Pancreas (tissue), 10 donors: ENCODE measurements around the gene STAT5B. TPM values are rescaled to one million over a fixed set of nuclear protein-coding genes. Genes with fewer than 3 reads are reported as not detected.

Experiments
- ATAC-seq, 4 donors: fragments of 200-7000 bp; cut with Tn5 transposase; one replicate each; pipeline versions ENCODE4 v1.8.0 to v1.9.1; 2020; ENCODE audit warnings: mild to moderate bottlenecking in 4 of 4, moderate library complexity in 4 of 4
- DNase-seq, 6 donors: peaks; one replicate each; pipeline ENCODE4 v3.0.0-alpha.2; 2020
- FAIRE-seq: peaks from 2 replicates; lab custom pipeline; 2012; peaks lifted over from hg19 to GRCh38; lab: Jason Lieb, UNC
- H3K27ac ChIP-seq, 4 donors: fragments of 200-600 bp; sonication (generic); 1 replicate in 3 of 4; 2 replicates in 1 of 4; pipeline versions ENCODE4 v1.5.0 to v1.8.0; 2020
- H3K27me3 ChIP-seq, 4 donors: fragments of 200-600 bp; one replicate each; pipeline ENCODE4 v1.8.0; 2021
- H3K36me3 ChIP-seq, 3 donors: fragments of 200-600 bp; sonication (generic) in 1 of 3; one replicate each; pipeline versions ENCODE4 v1.5.0 to v1.8.0; 2020 to 2021
- H3K4me1 ChIP-seq, 3 donors: fragments of 200-600 bp; one replicate each; pipeline ENCODE4 v1.8.0; 2021
- H3K4me3 ChIP-seq, 4 donors: fragments of 200-600 bp; sonication (generic) in 2 of 4; one replicate each; pipeline versions ENCODE4 v1.5.0 to v1.8.0; 2020 to 2021
- H3K9me3 ChIP-seq, 4 donors: fragments of 200-600 bp; one replicate each; pipeline ENCODE4 v1.8.0; 2021
- whole genome bisulfite sequencing, 2 donors: extraction: QIAGEN DNeasy Blood & Tissue Kit; methylation state at CpG; one replicate each; pipeline ENCODE4 v1.1.7; 2013; 5-methylcytosine and 5-hydroxymethylcytosine counted together
- intact Hi-C, 3 donors: fragments of 100-400 bp; cut with DNase I; formaldehyde crosslinking; loops; one replicate each; pipeline versions ENCODE4 v1.11.1 to v1.14.2; 2022
- polyA plus RNA-seq, 2 donors: library from polyadenylated mRNA; stranded (reverse); fragments of 200-250 nt; gene quantifications; one replicate each; pipeline ENCODE4 v1.2.3, GENCODE V29; 2013
- total RNA-seq, 6 donors: library from RNA; stranded (reverse); fragmentation: NEBNext Ultra II Directional in 4 of 6; extraction: Animal tissue kit (Norgen Biotek cat#: 25700) in 4 of 6; gene quantifications; one replicate each; pipeline versions ENCODE4 v1.2.1 to v1.2.4, GENCODE V29; 2021 to 2023
- TF ChIP-seq, protein P1 (sequence below), 4 donors: fragments of 200-600 bp; sonication (generic) in 3 of 4; IDR thresholded peaks; one replicate each; pipeline versions ENCODE4 v1.5.0 to v1.8.0; 2021; ENCODE audit warnings: antibody characterized with exemption in 4 of 4
- donor health status: healthy with polysubstance abuse.
- donor health status: DM: no; HTN: no; CAD: no; lungs with moderate emphysema.
- donor health status: DM: no; HTN: no; CAD: no.
- donor health status: control.
- donor health status: control.
- donor health status: Bipolar disorder and iron deficiency.
- donor health status: DM: yes; HTN: yes; CAD: no.
- donor health status: DM: no; HTN: no; CAD: no.
- donor health status: DM: no; HTN: no; CAD: no.
- donor health status: DM: yes; HTN: yes; CAD: no.

STAT5B gene
- total and polyA plus RNA-seq, 8 donors = 17.9 to 27.5 (median 24.1) TPM

DNA sequence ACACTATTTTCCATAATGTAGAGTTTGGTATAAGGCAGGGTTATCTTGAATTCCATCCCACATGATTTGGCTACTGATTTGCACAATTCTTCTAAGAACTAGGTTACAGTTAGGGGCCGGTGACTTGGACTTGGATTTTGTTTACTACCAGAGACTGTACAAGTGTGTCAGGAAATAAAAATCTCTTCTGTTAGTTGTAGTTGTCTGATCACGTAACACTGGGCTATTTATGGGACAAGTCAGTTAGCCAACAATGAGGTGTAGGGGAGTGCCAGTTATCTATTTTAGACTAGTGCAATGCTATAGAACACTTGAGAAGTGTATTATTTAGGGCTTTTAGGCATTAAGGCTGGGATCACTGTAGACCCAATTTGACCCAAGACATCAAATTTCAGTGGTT, 42.2 kb downstream of the STAT5B start:
- Histone ChIP-seq H3K9me3 (no peaks in the 10 kb centered on the region), H3K36me3 (no peaks in the 10 kb centered on the region), H3K27ac (no peak overlapping the region), H3K4me1 (no peaks in the 10 kb centered on the region), H3K4me3 (no peak overlapping the region), H3K27me3 (no peaks in the 10 kb centered on the region)
- intact Hi-C loops = loop anchor here in 1 of 3 donors (2.0 kb wide), 1 partner anchor 43 kb away; no protein-coding TSS in a partner anchor
- ATAC-seq (no peak), DNase-seq (no peak), FAIRE-seq (no peak)
- 84 to 88% methylated on average over 2 of the region's 2 CpGs for WGBS, 2 donors
- TF ChIP-seq, protein P1, sequence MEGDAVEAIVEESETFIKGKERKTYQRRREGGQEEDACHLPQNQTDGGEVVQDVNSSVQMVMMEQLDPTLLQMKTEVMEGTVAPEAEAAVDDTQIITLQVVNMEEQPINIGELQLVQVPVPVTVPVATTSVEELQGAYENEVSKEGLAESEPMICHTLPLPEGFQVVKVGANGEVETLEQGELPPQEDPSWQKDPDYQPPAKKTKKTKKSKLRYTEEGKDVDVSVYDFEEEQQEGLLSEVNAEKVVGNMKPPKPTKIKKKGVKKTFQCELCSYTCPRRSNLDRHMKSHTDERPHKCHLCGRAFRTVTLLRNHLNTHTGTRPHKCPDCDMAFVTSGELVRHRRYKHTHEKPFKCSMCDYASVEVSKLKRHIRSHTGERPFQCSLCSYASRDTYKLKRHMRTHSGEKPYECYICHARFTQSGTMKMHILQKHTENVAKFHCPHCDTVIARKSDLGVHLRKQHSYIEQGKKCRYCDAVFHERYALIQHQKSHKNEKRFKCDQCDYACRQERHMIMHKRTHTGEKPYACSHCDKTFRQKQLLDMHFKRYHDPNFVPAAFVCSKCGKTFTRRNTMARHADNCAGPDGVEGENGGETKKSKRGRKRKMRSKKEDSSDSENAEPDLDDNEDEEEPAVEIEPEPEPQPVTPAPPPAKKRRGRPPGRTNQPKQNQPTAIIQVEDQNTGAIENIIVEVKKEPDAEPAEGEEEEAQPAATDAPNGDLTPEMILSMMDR (IDR thresholded peaks at IDR 0.05) = no peak

DNA sequence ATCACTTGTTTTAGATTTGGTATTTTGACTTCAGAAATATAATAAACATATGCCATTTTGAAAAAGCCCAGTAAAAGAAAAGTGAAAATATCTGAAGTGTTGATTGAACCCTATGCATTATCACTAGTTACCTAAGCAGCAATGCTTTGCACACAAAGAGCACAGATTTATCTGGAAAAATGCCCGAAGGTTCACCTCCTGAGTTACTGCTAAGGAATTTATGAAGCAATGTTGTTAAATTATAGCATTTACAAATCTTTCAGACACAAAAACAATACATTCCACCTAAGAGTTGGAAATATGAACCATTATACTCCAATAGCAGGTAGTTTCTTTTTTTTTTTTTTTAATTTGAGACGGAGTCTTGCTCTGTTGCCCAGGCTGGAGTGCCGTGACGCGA, 43.0 kb downstream of the STAT5B start:
- no peak overlapping the region for H3K4me3 ChIP-seq
- ATAC-seq (no peak), DNase-seq (no peak), FAIRE-seq (no peak)
- 88 to 95% methylated on average over 5 of the region's 5 CpGs for WGBS, 2 donors
- H3K27ac ChIP-seq = no peak overlapping the region
- no peaks in the 10 kb centered on the region for H3K4me1 ChIP-seq
- intact Hi-C loops = no loop called here
- H3K36me3 ChIP-seq = no peaks in the 10 kb centered on the region
- TF ChIP-seq, protein P1 (IDR thresholded peaks at IDR 0.05) = no peak
- H3K27me3 ChIP-seq = no peaks in the 10 kb centered on the region
- H3K9me3 ChIP-seq = no peaks in the 10 kb centered on the region

DNA sequence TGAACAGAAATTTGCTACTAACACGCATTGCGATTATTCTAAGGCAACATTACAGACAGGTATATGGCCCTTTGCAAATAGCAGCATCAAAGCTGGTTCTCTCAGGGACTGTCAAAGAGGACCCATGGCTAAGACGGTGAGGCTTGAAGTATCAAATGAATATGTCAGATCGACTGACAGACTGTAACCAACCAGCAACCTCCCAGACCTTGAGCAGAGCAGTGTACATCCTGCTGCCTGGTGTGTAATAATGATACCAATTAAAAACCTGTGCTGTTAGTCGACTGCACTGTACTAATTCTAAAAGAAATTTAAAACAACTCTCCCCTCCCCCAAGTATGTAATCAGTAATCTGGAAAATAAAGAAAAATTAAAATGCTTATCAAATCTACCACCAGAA, 46.0 kb downstream of the STAT5B start:
- WGBS, 2 donors = 89 to 90% methylated on average over 5 of the region's 5 CpGs
- TF ChIP-seq, protein P1 (IDR thresholded peaks at IDR 0.05) = no peak
- H3K27ac ChIP-seq = no peak overlapping the region
- no peak for ATAC-seq
- H3K36me3 ChIP-seq = no peaks in the 10 kb centered on the region
- intact Hi-C loops = no loop called here
- H3K4me3 ChIP-seq = no peak overlapping the region
- H3K9me3 ChIP-seq = no peaks in the 10 kb centered on the region
- H3K4me1 ChIP-seq = no peaks in the 10 kb centered on the region
- H3K27me3 ChIP-seq = no peaks in the 10 kb centered on the region
- FAIRE-seq = no peak
- DNase-seq = no peak

DNA sequence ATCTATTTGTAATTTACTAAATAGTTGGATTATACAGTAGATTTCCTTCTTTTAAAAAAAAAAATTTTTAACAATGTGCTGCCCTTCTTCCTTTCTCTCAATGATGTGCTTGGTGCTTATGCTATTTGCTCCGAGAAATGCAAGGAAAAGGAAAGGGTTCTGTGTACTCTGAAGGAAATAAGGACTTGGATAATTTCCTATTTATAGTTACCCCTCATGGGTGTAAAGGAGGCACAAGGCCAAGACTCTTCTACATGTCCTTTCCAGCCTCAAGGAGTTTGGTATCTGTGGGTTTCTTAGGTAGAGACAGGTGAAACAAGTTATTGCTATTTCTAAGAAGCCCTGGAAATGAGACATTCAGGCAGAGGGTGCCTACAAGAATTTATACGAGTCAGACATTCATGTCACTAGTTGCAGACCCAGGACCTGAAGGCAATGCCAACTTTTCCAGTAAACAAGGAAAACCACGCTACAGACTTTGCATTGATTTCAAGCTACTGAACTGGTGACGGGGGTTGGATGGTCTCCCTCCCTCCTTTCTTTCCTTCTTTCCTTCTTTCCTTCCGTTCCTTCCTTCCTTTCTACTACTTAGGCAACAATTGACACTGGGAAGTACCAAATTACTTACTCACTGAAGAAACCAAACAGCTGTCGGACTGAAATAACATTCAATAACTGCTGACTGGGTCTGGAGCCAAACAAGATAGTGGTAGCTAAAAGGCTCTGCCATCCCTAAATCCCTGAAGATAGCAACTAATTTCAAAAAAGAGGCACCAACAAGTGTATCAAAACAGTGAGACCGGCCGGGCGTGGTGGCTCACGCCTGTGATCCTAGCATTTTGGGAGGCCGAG, 48.1 kb downstream of the STAT5B start:
- no peak for DNase-seq
- 78 to 82% methylated on average over 11 of the region's 11 CpGs for WGBS, 2 donors
- TF ChIP-seq, protein P1 (IDR thresholded peaks at IDR 0.05) = no peak
- no peak for FAIRE-seq
- no peak overlapping the region for H3K4me3 ChIP-seq
- H3K27ac ChIP-seq = no peak overlapping the region
- peaks cover 0 to 7% (median 0%) of the 10 kb centered on the region in 3 donors for H3K36me3 ChIP-seq
- intact Hi-C loops = no loop called here
- no peaks in the 10 kb centered on the region for H3K4me1 ChIP-seq
- no peaks in the 10 kb centered on the region for H3K27me3 ChIP-seq
- no peak for ATAC-seq
- no peaks in the 10 kb centered on the region for H3K9me3 ChIP-seq

DNA sequence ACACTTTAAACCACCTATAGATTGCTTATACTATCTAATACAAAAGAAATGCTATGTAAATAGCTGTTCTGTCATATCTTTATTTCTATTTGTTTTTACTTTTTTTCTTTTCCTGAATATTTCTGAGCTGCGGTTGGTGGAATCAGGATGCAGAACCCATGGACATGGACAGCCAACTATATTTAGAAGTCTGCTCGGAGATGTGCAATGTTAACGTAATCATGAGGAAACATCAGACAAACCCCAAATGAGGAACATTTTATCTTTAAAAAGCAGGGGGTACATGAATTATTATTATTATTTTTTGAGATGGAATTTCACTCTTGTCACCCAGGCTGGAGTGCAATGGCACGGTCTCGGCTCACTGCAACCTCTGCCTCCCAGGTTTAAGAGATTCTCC, 50.5 kb downstream of the STAT5B start:
- intact Hi-C loops = no loop called here
- FAIRE-seq (no peak), DNase-seq (no peak), ATAC-seq (no peak)
- no peaks in the 10 kb centered on the region for H3K27me3 ChIP-seq
- H3K4me1 ChIP-seq = no peaks in the 10 kb centered on the region
- peaks cover 0 to 9% (median 0%) of the 10 kb centered on the region in 3 donors for H3K36me3 ChIP-seq
- TF ChIP-seq, protein P1 (IDR thresholded peaks at IDR 0.05) = no peak
- H3K27ac ChIP-seq = no peak overlapping the region
- H3K4me3 ChIP-seq = no peak overlapping the region
- H3K9me3 ChIP-seq = no peaks in the 10 kb centered on the region
- 90 to 94% methylated on average over 5 of the region's 5 CpGs for WGBS, 2 donors
